GM12865 (cell line): ENCODE measurements around the gene ABCB4.

Source experiments
- DNase-seq: peaks from one replicate; pipeline ENCODE4 v3.0.0; 2010; ENCODE audit warnings: low read depth
- H3K4me3 ChIP-seq: 2 replicates; pipeline ENCODE4 v1.5.1; 2011; ENCODE audit warnings: mild to moderate bottlenecking, low read depth, low read length, control low read depth
- CTCF ChIP-seq: IDR thresholded peaks from 2 replicates; pipeline ENCODE4 v1.5.1; 2011; ENCODE audit warnings: low read length, control low read depth, low read depth, inconsistent platforms; ENCODE audit not compliant: insufficient read depth; ENCODE audit errors: missing control alignments

ABCB4 gene

GRCh38 chr7:87424075-87424474 is 51.4 kb downstream of the ABCB4 start:
- TF ChIP-seq CTCF = no peak
- H3K4me3 ChIP-seq = no peak overlapping the region
- no peak for DNase-seq

GRCh38 chr7:87420173-87420572 is 55.3 kb downstream of the ABCB4 start:
- no peak for TF ChIP-seq CTCF
- no peak overlapping the region for H3K4me3 ChIP-seq
- DNase-seq = no peak

DNA sequence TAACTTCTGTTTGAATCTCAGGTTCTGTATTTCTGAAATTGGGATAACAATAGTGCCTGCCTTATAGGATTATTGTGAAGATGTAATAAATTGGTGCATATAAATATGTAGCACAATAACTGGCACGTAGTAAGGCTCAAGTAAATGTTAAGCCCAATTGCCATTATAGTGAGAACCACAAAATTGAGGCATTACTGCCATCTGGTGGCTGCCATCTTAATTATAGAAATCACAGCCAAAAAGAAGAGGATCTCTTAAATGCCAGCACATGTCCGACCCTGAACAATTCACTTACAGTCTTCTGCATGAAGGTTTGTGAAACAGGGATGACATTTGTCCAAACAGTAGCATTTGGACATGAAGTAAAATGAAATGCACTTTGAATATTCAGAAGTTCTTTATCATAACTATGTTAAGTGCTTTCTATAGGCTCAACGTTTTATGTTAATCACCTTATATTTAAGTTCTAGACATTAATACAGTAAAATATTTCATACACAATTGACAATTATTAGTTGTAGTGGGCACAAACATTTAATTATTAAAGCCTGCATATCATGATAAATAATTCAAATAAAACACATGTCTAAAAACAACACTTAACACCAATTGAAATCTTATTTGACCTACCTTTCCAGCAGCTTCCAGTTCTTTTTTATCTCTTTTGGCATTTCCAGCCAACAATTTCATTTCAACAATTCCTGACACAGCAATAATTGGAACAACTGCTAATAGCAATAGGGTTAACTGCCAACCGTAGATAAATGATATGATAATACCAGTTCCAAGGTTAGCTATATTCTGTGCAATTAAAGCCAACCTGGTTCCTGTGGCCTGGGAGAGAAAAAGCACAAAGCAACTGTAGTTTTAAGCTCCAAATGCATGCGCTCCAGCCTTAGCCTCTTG is 58.5 kb downstream of the ABCB4 start:
- peak; percentile 46 for TF ChIP-seq CTCF
- peak; percentile 78 for DNase-seq
- no peak overlapping the region for H3K4me3 ChIP-seq

DNA sequence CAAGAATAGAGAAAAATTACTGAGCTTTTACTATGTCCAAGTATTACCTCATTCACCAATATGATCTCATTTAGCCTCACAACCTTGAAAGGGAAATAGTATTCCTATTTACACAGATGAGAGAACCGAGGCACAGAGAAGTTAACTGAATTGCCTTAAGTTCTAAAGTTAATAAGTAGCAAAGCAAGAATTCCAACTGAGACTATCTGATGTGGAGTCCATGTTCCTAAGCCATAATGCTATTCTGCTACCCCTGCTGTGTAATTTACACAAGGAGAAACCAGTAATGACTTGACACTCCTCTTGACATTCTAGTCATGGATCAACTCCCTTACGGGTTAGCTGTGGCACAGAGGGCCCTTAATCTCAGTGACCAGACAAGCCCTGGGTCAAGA is 60.7 kb downstream of the ABCB4 start:
- H3K4me3 ChIP-seq = no peak overlapping the region
- no peak for TF ChIP-seq CTCF
- no peak for DNase-seq

GRCh38 chr7:87413951-87414793 is 61.3 kb downstream of the ABCB4 start:
- no peak for DNase-seq
- no peak overlapping the region for H3K4me3 ChIP-seq
- TF ChIP-seq CTCF = no peak

GRCh38 chr7:87413029-87413428 is 62.5 kb downstream of the ABCB4 start:
- no peak overlapping the region for H3K4me3 ChIP-seq
- no peak for TF ChIP-seq CTCF
- no peak for DNase-seq

- no peak overlapping the region for H3K4me3 ChIP-seq
- TF ChIP-seq CTCF = no peak
- DNase-seq = no peak
These were observed 64.3 kb downstream of the ABCB4 start for GRCh38 chr7:87411186-87411585.
